Hepatocyte (in vitro differentiated cells): ENCODE data around the gene ZNF354C.

ENCODE experiments used
- CTCF ChIP-seq: fragments of 200-600 bp; sonication (generic); IDR thresholded peaks from 2 replicates; pipeline ENCODE4 v1.5.1; 2016; ENCODE audit warnings: antibody characterized with exemption, mild to moderate bottlenecking; ENCODE audit not compliant: poor library complexity
- EZH2 ChIP-seq: fragments of 200-600 bp; sonication (generic); IDR thresholded peaks from 2 replicates; pipeline ENCODE4 v1.6.1; 2016; ENCODE audit warnings: antibody characterized with exemption, mild to moderate bottlenecking, borderline replicate concordance

- TF ChIP-seq CTCF, result no peak
- no peak for TF ChIP-seq EZH2
These were observed 62.9 kb downstream of the ZNF354C start for GRCh38 chr5:179123109-179123426.
